ENCODE data around the gene BMP2K. TPM values are rescaled to one million over a fixed set of nuclear protein-coding genes. Genes with fewer than 3 reads are reported as not detected.

Gene BMP2K
- total RNA-seq, 1 donor from 2014 or later, result 24.0 TPM

- Mint-ChIP-seq H3K4me3 (no peak overlapping the region), H3K9me3 (no peaks in the 10 kb centered on the region), H3K36me3 (ENCODE audit: low read depth) (no peaks in the 10 kb centered on the region), H3K27ac (ENCODE audit: unreplicated experiment) (no peak overlapping the region), H3K4me1 (no peaks in the 10 kb centered on the region), H3K27me3 (ENCODE audit: low read depth) (no peaks in the 10 kb centered on the region)
- no peak for DNase-seq (ENCODE audit: low read depth, low spot score)
- TF ChIP-seq, protein P1, sequence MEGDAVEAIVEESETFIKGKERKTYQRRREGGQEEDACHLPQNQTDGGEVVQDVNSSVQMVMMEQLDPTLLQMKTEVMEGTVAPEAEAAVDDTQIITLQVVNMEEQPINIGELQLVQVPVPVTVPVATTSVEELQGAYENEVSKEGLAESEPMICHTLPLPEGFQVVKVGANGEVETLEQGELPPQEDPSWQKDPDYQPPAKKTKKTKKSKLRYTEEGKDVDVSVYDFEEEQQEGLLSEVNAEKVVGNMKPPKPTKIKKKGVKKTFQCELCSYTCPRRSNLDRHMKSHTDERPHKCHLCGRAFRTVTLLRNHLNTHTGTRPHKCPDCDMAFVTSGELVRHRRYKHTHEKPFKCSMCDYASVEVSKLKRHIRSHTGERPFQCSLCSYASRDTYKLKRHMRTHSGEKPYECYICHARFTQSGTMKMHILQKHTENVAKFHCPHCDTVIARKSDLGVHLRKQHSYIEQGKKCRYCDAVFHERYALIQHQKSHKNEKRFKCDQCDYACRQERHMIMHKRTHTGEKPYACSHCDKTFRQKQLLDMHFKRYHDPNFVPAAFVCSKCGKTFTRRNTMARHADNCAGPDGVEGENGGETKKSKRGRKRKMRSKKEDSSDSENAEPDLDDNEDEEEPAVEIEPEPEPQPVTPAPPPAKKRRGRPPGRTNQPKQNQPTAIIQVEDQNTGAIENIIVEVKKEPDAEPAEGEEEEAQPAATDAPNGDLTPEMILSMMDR (conservative IDR thresholded peaks at IDR 0.05), result no peak
These were observed 12.3 kb upstream of the BMP2K start for GRCh38 chr4:78763763-78764387.

DNA sequence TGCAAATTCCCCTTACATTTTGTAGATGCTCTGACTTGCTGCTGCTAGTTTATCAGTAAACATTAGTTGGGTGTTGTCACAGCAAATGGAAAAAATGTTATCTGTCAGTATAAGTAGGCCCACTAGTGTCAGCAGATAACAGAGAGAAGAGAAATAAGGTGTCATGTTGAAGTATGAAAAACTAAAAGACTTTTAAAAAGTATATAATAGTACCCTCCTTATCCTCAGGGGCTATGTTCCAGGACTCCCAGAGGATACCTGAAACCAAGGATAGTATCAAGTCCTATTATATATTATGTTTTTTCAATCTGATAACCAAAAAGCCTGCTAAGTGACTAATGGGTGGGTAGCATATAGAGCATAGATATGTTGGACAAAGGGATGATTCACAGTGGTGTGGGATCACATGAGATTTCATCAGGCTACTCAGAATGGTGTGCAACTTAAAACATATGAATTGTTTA is 11.6 kb upstream of the BMP2K start:
- no peaks in the 10 kb centered on the region for H3K9me3 Mint-ChIP-seq
- no peaks in the 10 kb centered on the region for H3K36me3 Mint-ChIP-seq (ENCODE audit: low read depth)
- H3K27ac Mint-ChIP-seq (ENCODE audit: unreplicated experiment), result no peak overlapping the region
- no peaks in the 10 kb centered on the region for H3K27me3 Mint-ChIP-seq (ENCODE audit: low read depth)
- no peak for DNase-seq (ENCODE audit: low read depth, low spot score)
- no peaks in the 10 kb centered on the region for H3K4me1 Mint-ChIP-seq
- H3K4me3 Mint-ChIP-seq, result no peak overlapping the region
- TF ChIP-seq, protein P1 (conservative IDR thresholded peaks at IDR 0.05), result no peak

DNA sequence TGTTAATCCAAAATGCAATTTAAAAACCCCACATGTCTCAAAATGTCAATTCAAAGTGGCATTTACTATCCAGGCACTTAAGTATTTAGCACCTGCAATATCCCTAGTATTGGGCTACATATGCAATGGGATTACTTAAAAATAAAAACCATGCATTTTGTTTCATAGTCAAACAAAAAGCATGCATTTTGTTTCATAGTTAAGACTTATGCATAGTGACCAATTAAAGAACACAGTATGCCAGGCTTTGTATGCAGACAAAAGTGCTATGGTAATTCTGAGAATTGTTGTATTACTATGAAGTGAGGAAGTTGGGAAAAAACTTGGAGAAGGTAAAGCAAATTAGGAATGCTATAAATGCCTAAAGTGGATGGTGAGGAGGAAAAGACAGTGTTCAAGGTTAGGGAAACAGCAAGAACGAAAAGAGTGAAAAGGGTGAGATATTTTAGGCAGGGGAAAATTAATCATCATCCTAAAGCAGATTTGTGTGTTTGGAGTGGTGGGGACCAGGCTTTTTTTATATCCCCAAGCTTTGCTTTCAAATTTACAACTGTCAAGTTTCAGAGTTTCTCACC is 10.6 kb upstream of the BMP2K start:
- TF ChIP-seq, protein P1 (conservative IDR thresholded peaks at IDR 0.05), result no peak
- DNase-seq (ENCODE audit: low read depth, low spot score), result no peak
- Mint-ChIP-seq H3K4me1 (no peaks in the 10 kb centered on the region), H3K27me3 (ENCODE audit: low read depth) (no peaks in the 10 kb centered on the region), H3K36me3 (ENCODE audit: low read depth) (no peaks in the 10 kb centered on the region), H3K9me3 (no peaks in the 10 kb centered on the region), H3K4me3 (no peak overlapping the region), H3K27ac (ENCODE audit: unreplicated experiment) (no peak overlapping the region)

DNA sequence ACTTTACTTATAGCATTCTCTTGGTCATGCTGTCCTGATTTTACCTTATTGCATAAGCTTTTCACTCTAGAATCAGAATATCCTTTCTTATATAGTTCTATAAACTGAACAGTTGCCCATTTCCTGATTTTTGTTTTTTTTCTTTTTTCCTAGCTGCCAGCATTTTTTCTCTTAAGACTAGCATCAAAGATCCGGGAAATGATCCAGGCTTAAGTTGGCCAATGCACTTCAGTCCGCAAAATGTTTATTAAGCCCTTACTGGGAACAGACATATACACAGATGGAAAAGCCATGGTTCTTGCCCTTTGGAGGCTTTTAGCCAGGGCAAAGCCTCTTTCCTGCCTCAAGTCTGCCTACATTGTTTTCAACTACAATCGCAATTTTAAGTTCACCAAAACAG is 10.1 kb upstream of the BMP2K start:
- Mint-ChIP-seq H3K4me3 (no peak overlapping the region), H3K27ac (ENCODE audit: unreplicated experiment) (no peak overlapping the region), H3K27me3 (ENCODE audit: low read depth) (no peaks in the 10 kb centered on the region), H3K4me1 (no peaks in the 10 kb centered on the region), H3K9me3 (no peaks in the 10 kb centered on the region), H3K36me3 (ENCODE audit: low read depth) (no peaks in the 10 kb centered on the region)
- DNase-seq (ENCODE audit: low read depth, low spot score), result no peak
- TF ChIP-seq, protein P1 (conservative IDR thresholded peaks at IDR 0.05), result no peak

GRCh38 chr4:78766650-78767049 is 9.5 kb upstream of the BMP2K start:
- Mint-ChIP-seq H3K4me1 (no peaks in the 10 kb centered on the region), H3K27me3 (ENCODE audit: low read depth) (no peaks in the 10 kb centered on the region), H3K36me3 (ENCODE audit: low read depth) (no peaks in the 10 kb centered on the region), H3K27ac (ENCODE audit: unreplicated experiment) (no peak overlapping the region), H3K4me3 (no peak overlapping the region), H3K9me3 (no peaks in the 10 kb centered on the region)
- TF ChIP-seq, protein P1 (conservative IDR thresholded peaks at IDR 0.05), result no peak
- no peak for DNase-seq (ENCODE audit: low read depth, low spot score)
